ENCODE data around the gene GRID1. TPM values are rescaled to one million over a fixed set of nuclear protein-coding genes. Genes with fewer than 3 reads are reported as not detected.

GRID1 gene
- total and polyA plus RNA-seq, 9 of the 15 experiments (the other 6 are each of a cell fraction or from before 2014, with no cell fraction given), result 0.01 to 7.2 (median 1.2) TPM

DNA sequence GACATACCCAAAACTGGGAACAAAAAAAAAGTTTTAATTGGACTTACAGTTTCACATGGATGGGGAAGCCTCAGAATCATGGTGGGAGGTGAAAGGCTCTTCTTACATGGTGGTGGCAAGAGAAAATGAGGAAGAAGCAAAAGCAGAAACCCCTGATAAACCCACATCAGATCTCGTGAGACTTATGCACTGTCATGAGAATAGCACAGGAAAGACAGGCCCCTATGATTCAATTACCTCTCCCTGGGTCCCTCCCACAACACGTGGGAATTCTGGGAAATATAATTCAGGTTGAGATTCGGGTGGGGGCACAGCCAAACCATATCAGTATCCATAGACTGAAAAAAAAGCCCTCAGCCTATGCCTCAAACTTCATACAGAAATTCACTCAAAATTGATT, 647.2 kb downstream of the GRID1 start:
- Histone ChIP-seq H3K36me3 (ENCODE audit: control insufficient read depth, insufficient read depth, low read length) (no peaks in the 10 kb centered on the region), H4K20me1 (replicated peaks; ENCODE audit: control insufficient read depth, insufficient read depth, low read length) (no peaks in the 10 kb centered on the region), H3K79me2 (ENCODE audit: control insufficient read depth, insufficient read depth, low read length) (peaks cover 19% of the 10 kb centered on the region; the same call in 1 of the 3 replicates), H3K4me1 (replicated peaks in 1 of 2; ENCODE audit: control insufficient read depth in 2 of 2, insufficient read depth in 2 of 2, low read length in 2 of 2) (no peaks in the 10 kb centered on the region; a peak in 1 of 5 replicates), H3K9me3 (replicated peaks; ENCODE audit: control insufficient read depth, insufficient read depth, low read depth, low read length) (no peaks in the 10 kb centered on the region), H2AFZ (ENCODE audit: low read depth, low read length) (peak overlapping the region; percentile 52; the same call in 1 of the 2 replicates), H3K9me1 (ENCODE audit: control insufficient read depth, insufficient read depth, low read length) (no peaks in the 10 kb centered on the region), H3K4me2 (ENCODE audit: insufficient read depth, low read length) (peak overlapping the region; percentile 4; the same call in 1 of the 2 replicates), H3K27ac (ENCODE audit: extremely low read depth, low read depth, low read length) (no peak overlapping the region), H3K9ac (ENCODE audit: insufficient read depth in 1 of 2, low read depth in 2 of 2, low read length in 2 of 2) (peak overlapping the region in 1 of 2 experiments; percentile 28; a peak in 1 of 4 replicates), H3K4me3 (peak overlapping the region; percentile 25), H3K27me3 (ENCODE audit: control insufficient read depth in 2 of 2, insufficient read depth in 2 of 2, low read length in 2 of 2) (no peaks in the 10 kb centered on the region; a peak in 1 of 5 replicates)
- DNase-seq (ENCODE audit: extremely low read depth in 1 of 4, low spot score in 3 of 4), result peak in 1 of 4 experiments; percentile 70
- ChIA-PET CTCF (ENCODE audit: low intra/inter-chr PET ratio) (no interaction called here), POLR2A (no interaction called here)
- intact Hi-C loops (cut with micrococcal nuclease), result no loop called here
- in situ Hi-C loops (cut with MboI), result no loop called here
- ATAC-seq, result peak; percentile 41; the same call in 2 of the 3 replicates
- no TSS peak for BruUV-seq (replicated peaks)
- FAIRE-seq, result no peak
- WGBS (ENCODE audit: insufficient coverage, low coverage, missing lambda C conversion rate), result 0% methylated on average over 3 of the region's 3 CpGs
- no peak for TF ChIP-seq ZNF764 (CRISPR knock-in tag; IDR thresholded peaks at IDR 0.05; ENCODE audit: low read depth)
- peak; percentile 30 for TF ChIP-seq POLR2B (IDR thresholded peaks at IDR 0.05; ENCODE audit: low read depth, partially characterized antibody)
- TF ChIP-seq POLR2A (conservative IDR thresholded peaks at IDR 0.05), result peak; percentile 55; the same call in 1 of the 2 replicates
- TF ChIP-seq ZNF766 (CRISPR knock-in tag; conservative IDR thresholded peaks at IDR 0.05), result peak; percentile 83
- no peak for TF ChIP-seq LEF1 (IDR thresholded peaks at IDR 0.05)
- no peak for TF ChIP-seq FOXA1 (IDR thresholded peaks at IDR 0.05; ENCODE audit: borderline replicate concordance)
- 0 out of 2 replicates have a peak, but pooled peaks have one; percentile 21 for TF ChIP-seq POLR2AphosphoS5 (IDR thresholded peaks at IDR 0.05; ENCODE audit: control insufficient read depth, insufficient read depth, low read depth, low read length)
- 0 out of 2 replicates have a peak, but pooled peaks have one; percentile 23 for TF ChIP-seq POLR2G (IDR thresholded peaks at IDR 0.05; ENCODE audit: low read depth, low read length)
- no peak for TF ChIP-seq SIN3A (IDR thresholded peaks at IDR 0.05; ENCODE audit: borderline replicate concordance in 2 of 2, control insufficient read depth in 1 of 2, low read depth in 2 of 2, low read length in 2 of 2)
- TF ChIP-seq, protein P1, sequence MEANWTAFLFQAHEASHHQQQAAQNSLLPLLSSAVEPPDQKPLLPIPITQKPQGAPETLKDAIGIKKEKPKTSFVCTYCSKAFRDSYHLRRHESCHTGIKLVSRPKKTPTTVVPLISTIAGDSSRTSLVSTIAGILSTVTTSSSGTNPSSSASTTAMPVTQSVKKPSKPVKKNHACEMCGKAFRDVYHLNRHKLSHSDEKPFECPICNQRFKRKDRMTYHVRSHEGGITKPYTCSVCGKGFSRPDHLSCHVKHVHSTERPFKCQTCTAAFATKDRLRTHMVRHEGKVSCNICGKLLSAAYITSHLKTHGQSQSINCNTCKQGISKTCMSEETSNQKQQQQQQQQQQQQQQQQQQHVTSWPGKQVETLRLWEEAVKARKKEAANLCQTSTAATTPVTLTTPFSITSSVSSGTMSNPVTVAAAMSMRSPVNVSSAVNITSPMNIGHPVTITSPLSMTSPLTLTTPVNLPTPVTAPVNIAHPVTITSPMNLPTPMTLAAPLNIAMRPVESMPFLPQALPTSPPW (CRISPR knock-in tag; IDR thresholded peaks at IDR 0.05), result 0 out of 2 replicates have a peak, but pooled peaks have one; percentile 19
- TF ChIP-seq, protein P2, sequence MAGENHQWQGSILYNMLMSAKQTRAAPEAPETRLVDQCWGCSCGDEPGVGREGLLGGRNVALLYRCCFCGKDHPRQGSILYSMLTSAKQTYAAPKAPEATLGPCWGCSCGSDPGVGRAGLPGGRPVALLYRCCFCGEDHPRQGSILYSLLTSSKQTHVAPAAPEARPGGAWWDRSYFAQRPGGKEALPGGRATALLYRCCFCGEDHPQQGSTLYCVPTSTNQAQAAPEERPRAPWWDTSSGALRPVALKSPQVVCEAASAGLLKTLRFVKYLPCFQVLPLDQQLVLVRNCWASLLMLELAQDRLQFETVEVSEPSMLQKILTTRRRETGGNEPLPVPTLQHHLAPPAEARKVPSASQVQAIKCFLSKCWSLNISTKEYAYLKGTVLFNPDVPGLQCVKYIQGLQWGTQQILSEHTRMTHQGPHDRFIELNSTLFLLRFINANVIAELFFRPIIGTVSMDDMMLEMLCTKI (IDR thresholded peaks at IDR 0.05; ENCODE audit: partially characterized antibody), result no peak
- TF ChIP-seq, protein P3, sequence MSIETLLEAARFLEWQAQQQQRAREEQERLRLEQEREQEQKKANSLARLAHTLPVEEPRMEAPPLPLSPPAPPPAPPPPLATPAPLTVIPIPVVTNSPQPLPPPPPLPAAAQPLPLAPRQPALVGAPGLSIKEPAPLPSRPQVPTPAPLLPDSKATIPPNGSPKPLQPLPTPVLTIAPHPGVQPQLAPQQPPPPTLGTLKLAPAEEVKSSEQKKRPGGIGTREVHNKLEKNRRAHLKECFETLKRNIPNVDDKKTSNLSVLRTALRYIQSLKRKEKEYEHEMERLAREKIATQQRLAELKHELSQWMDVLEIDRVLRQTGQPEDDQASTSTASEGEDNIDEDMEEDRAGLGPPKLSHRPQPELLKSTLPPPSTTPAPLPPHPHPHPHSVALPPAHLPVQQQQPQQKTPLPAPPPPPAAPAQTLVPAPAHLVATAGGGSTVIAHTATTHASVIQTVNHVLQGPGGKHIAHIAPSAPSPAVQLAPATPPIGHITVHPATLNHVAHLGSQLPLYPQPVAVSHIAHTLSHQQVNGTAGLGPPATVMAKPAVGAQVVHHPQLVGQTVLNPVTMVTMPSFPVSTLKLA (conservative IDR thresholded peaks at IDR 0.05), result 0 out of 4 replicates have a peak, but pooled peaks of 1 of the 2 experiments have one; percentile 15
- TF ChIP-seq ZNF408 (CRISPR knock-in tag; IDR thresholded peaks at IDR 0.05; ENCODE audit: low read depth), result no peak
- no peak for TF ChIP-seq PHTF2 (CRISPR knock-in tag; IDR thresholded peaks at IDR 0.05)
- no peak for TF ChIP-seq ZFX (CRISPR knock-in tag; IDR thresholded peaks at IDR 0.05)
- TF ChIP-seq CHD2 (IDR thresholded peaks at IDR 0.05; ENCODE audit: low read depth, low read length), result peak; percentile 85
- TF ChIP-seq ZBED1 (IDR thresholded peaks at IDR 0.05), result no peak
- TF ChIP-seq, protein P4, sequence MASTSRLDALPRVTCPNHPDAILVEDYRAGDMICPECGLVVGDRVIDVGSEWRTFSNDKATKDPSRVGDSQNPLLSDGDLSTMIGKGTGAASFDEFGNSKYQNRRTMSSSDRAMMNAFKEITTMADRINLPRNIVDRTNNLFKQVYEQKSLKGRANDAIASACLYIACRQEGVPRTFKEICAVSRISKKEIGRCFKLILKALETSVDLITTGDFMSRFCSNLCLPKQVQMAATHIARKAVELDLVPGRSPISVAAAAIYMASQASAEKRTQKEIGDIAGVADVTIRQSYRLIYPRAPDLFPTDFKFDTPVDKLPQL (IDR thresholded peaks at IDR 0.05; ENCODE audit: extremely low read depth, insufficient read length), result no peak
- TF ChIP-seq NFE2 (IDR thresholded peaks at IDR 0.05; ENCODE audit: low read depth), result 0 out of 2 replicates have a peak, but pooled peaks have one; percentile 19
